Epithelial cell of proximal tubule (primary cell): ENCODE data around the gene SNAPIN. TPM values are rescaled to one million over a fixed set of nuclear protein-coding genes. Genes with fewer than 3 reads are reported as not detected.

Experiments
- total RNA-seq: library from RNA; depleted of rRNA; stranded (reverse); fragments of >200 nt; gene quantifications from 2 replicates; pipeline ENCODE4 v1.2.3, GENCODE V29; 2015

The SNAPIN gene
- total RNA-seq, 1 donor from 2014 or later, result 59.8 TPM

Other genes starting within 250 kb of the SNAPIN start
- not detected in 2 replicates for gene S100A7A, start 242.2 kb upstream of the SNAPIN start, total RNA-seq
- not detected in 2 replicates for gene S100A7, start 198.1 kb upstream of the SNAPIN start, total RNA-seq
- gene S100A6, start 122.7 kb upstream of the SNAPIN start, total RNA-seq, result 1,217 and 1,569 TPM in 2 replicates
- 2.7 and 4.0 TPM in 2 replicates for gene S100A5, start 117.8 kb upstream of the SNAPIN start, total RNA-seq
- gene S100A4, start 112.9 kb upstream of the SNAPIN start, total RNA-seq, result 31.2 and 33.8 TPM in 2 replicates
- 10.2 and 27.6 TPM in 2 replicates for gene S100A3, start 109.4 kb upstream of the SNAPIN start, total RNA-seq
- 24.8 and 25.6 TPM in 2 replicates for gene S100A2, start 92.9 kb upstream of the SNAPIN start, total RNA-seq
- gene S100A16, start 45.6 kb upstream of the SNAPIN start, total RNA-seq, result 832 and 1,016 TPM in 2 replicates
- gene S100A14, start 42.4 kb upstream of the SNAPIN start, total RNA-seq, result 11.2 and 43.8 TPM in 2 replicates
- 186 and 345 TPM in 2 replicates for gene S100A13, start 31.2 kb upstream of the SNAPIN start, total RNA-seq
- 1.3 and 16.5 TPM in 2 replicates for gene S100A1, start 30.3 kb upstream of the SNAPIN start, total RNA-seq
- gene CHTOP, start 24.6 kb upstream of the SNAPIN start, total RNA-seq, result 53.0 and 64.7 TPM in 2 replicates
- 295 and 370 TPM in 2 replicates for gene ILF2, start 12.3 kb downstream of the SNAPIN start, total RNA-seq
- 0.72 and 0.92 TPM in 2 replicates for gene NPR1, start 20.0 kb downstream of the SNAPIN start, total RNA-seq
- 23.2 and 30.3 TPM in 2 replicates for gene INTS3, start 69.3 kb downstream of the SNAPIN start, total RNA-seq
- gene SLC27A3, start 116.7 kb downstream of the SNAPIN start, total RNA-seq, result 5.1 and 6.5 TPM in 2 replicates